ENCODE data around the gene CLSTN2.

CLSTN2 gene

GRCh38 chr3:140465988-140466387 is 531.0 kb downstream of the CLSTN2 start:
- CTCF ChIA-PET = interaction anchor here (0.6 kb wide), 1 partner anchor 135 kb away, joined by 3 read pairs; no protein-coding TSS in a partner anchor
- Histone ChIP-seq H3K4me1 (ENCODE audit: control insufficient read depth, insufficient read depth, low read length) (0 out of 2 replicates have a peak, but pooled peaks cover 2% of the 10 kb centered on the region), H3K36me3 (ENCODE audit: control insufficient read depth in 2 of 2, insufficient read depth in 1 of 2, low read length in 2 of 2) (no peaks in the 10 kb centered on the region), H3K4me3 (ENCODE audit: low read depth, low read length) (no peak overlapping the region), H3K27ac (ENCODE audit: extremely low read depth, low read depth, low read length) (no peak overlapping the region), H3K9me3 (ENCODE audit: control insufficient read depth, insufficient read depth, low read depth, low read length) (no peaks in the 10 kb centered on the region)
- no peak for TF ChIP-seq ZNF629 (tag by site-specific recombination; IDR thresholded peaks at IDR 0.05)
- no peak for TF ChIP-seq PATZ1 (tag by site-specific recombination; IDR thresholded peaks at IDR 0.05)
- TF ChIP-seq ZFP3 (tag by site-specific recombination; IDR thresholded peaks at IDR 0.05; ENCODE audit: low read depth) = no peak
- no peak for TF ChIP-seq SALL2 (tag by site-specific recombination; IDR thresholded peaks at IDR 0.05; ENCODE audit: borderline replicate concordance)
- no peak for TF ChIP-seq FEZF1 (tag by site-specific recombination; IDR thresholded peaks at IDR 0.05)
- no peak for TF ChIP-seq ZBTB49 (tag by site-specific recombination; IDR thresholded peaks at IDR 0.05; ENCODE audit: low read depth)
- no peak for TF ChIP-seq ZNF248 (tag by site-specific recombination; IDR thresholded peaks at IDR 0.05)
- TF ChIP-seq ZNF785 (tag by site-specific recombination; IDR thresholded peaks at IDR 0.05) = no peak
- TF ChIP-seq OVOL3 (tag by site-specific recombination; IDR thresholded peaks at IDR 0.05) = no peak
- no peak for TF ChIP-seq ZNF214 (tag by site-specific recombination; IDR thresholded peaks at IDR 0.05; ENCODE audit: borderline replicate concordance)
- no peak for TF ChIP-seq ZSCAN18 (tag by site-specific recombination; IDR thresholded peaks at IDR 0.05)
- TF ChIP-seq AEBP2 (tag by site-specific recombination; IDR thresholded peaks at IDR 0.05; ENCODE audit: borderline replicate concordance) = no peak
- TF ChIP-seq GLIS1 (tag by site-specific recombination; IDR thresholded peaks at IDR 0.05) = no peak
- TF ChIP-seq ZNF510 (tag by site-specific recombination; IDR thresholded peaks at IDR 0.05; ENCODE audit: insufficient replicate concordance) = no peak
- POLR2A ChIA-PET = no interaction called here

DNA sequence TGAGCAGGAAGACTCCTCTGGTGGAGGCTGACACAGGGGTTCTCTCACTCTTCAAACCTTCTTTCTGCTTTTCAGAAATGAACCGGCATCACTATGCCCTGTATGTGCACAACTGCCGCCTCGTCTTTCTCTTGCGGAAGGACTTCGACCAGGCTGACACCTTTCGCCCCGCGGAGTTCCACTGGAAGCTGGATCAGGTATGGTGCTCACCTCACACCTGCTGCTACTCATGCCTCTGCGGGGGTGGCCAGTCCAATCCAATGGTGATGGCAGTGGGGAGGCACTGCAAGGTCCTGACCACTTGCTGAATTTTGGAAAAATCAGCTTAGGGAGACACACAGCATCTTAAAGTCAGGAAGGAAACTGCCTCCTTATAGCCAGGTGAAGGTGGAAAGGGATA is 531.5 kb downstream of the CLSTN2 start:
- TF ChIP-seq SP7 (tag by site-specific recombination; IDR thresholded peaks at IDR 0.05) (no peak), ZNF175 (tag by site-specific recombination; IDR thresholded peaks at IDR 0.05) (no peak)
- POLR2A ChIA-PET = no interaction called here
- CTCF ChIA-PET = interaction anchor here (0.6 kb wide), 1 partner anchor 136 kb away, joined by 3 read pairs; no protein-coding TSS in a partner anchor

More for the DNA sequence above, 531.5 kb downstream of the CLSTN2 start:
- Histone ChIP-seq H3K36me3 (ENCODE audit: control insufficient read depth in 2 of 2, insufficient read depth in 1 of 2, low read length in 2 of 2) (no peaks in the 10 kb centered on the region), H3K4me3 (ENCODE audit: low read depth, low read length) (no peak overlapping the region), H3K9me3 (ENCODE audit: control insufficient read depth, insufficient read depth, low read depth, low read length) (no peaks in the 10 kb centered on the region), H3K27ac (ENCODE audit: extremely low read depth, low read depth, low read length) (no peak overlapping the region), H3K4me1 (ENCODE audit: control insufficient read depth, insufficient read depth, low read length) (0 out of 2 replicates have a peak, but pooled peaks cover 2% of the 10 kb centered on the region)

Measured in HEK293 (cell line).